Mucosa of descending colon (tissue), 3 donors: Measurements from ENCODE around the gene CHRM2. TPM values are rescaled to one million over a fixed set of nuclear protein-coding genes. Genes with fewer than 3 reads are reported as not detected.

ENCODE experiments used
- ATAC-seq: fragments of 200-7000 bp; cut with Tn5 transposase; one replicate; pipeline ENCODE4 v1.9.1; 2020; ENCODE audit warnings: mild to moderate bottlenecking, moderate library complexity
- DNase-seq, 3 donors: peaks; one replicate each; pipeline ENCODE4 v3.0.0-alpha.2; 2020
- H3K36me3 ChIP-seq: fragments of 200-600 bp; one replicate; pipeline ENCODE4 v1.8.0; 2021; ENCODE audit warnings: low read depth, mild to moderate bottlenecking
- H3K4me1 ChIP-seq: fragments of 200-600 bp; one replicate; pipeline ENCODE4 v1.8.0; 2021; ENCODE audit warnings: low read depth, mild to moderate bottlenecking
- H3K4me3 ChIP-seq: fragments of 200-600 bp; one replicate; pipeline ENCODE4 v1.8.0; 2021; ENCODE audit warnings: mild to moderate bottlenecking
- H3K9me3 ChIP-seq: fragments of 200-600 bp; one replicate; pipeline ENCODE4 v1.8.0; 2021; ENCODE audit warnings: mild to moderate bottlenecking
- CTCF ChIP-seq: fragments of 200-600 bp; IDR thresholded peaks from one replicate; pipeline ENCODE4 v1.8.0; 2022; ENCODE audit warnings: antibody characterized with exemption, mild to moderate bottlenecking
- intact Hi-C, 2 donors: fragments of 100-400 bp; cut with DNase I in 1 of 2; cut with micrococcal nuclease in 1 of 2; formaldehyde crosslinking; loops; one replicate each; pipeline versions ENCODE4 v1.11.0 to v1.11.1; 2022; cut with DNase I, micrococcal nuclease
- total RNA-seq, 3 donors: library from RNA; stranded (reverse); fragmentation: NEBNext Ultra II Directional in 2 of 3; extraction: Animal tissue kit (Norgen Biotek cat#: 25700) in 2 of 3; gene quantifications; one replicate each; pipeline versions ENCODE4 v1.2.1 to v1.2.4, GENCODE V29; 2021 to 2023
- donor health status: DM: no; HTN: no; CAD: no; lungs with moderate emphysema.
- donor health status: DM: no; HTN: no; CAD: no.
- donor health status: DM: no; HTN: yes; CAD: no.

CHRM2 gene
- total RNA-seq, 3 donors from 2014 or later, result 1.4 to 84.0 (median 7.4) TPM

- no peak for TF ChIP-seq CTCF
- Histone ChIP-seq H3K36me3 (no peaks in the 10 kb centered on the region), H3K4me3 (no peak overlapping the region), H3K4me1 (no peaks in the 10 kb centered on the region), H3K9me3 (peaks cover 10% of the 10 kb centered on the region)
- DNase-seq (no peak), ATAC-seq (no peak)
- intact Hi-C loops, result no loop called here
Observed at GRCh38 chr7:137020351-137020750, 151.9 kb downstream of the CHRM2 start.

GRCh38 chr7:137025469-137026175 is 157.2 kb downstream of the CHRM2 start:
- ATAC-seq (no peak), DNase-seq (no peak)
- H3K4me1 ChIP-seq, result no peaks in the 10 kb centered on the region
- no peaks in the 10 kb centered on the region for H3K36me3 ChIP-seq
- H3K4me3 ChIP-seq, result no peak overlapping the region
- peaks cover 8% of the 10 kb centered on the region for H3K9me3 ChIP-seq
- TF ChIP-seq CTCF, result no peak
- intact Hi-C loops, result no loop called here

- H3K36me3 ChIP-seq, result no peaks in the 10 kb centered on the region
- H3K4me1 ChIP-seq, result no peaks in the 10 kb centered on the region
- intact Hi-C loops, result no loop called here
- no peak overlapping the region for H3K4me3 ChIP-seq
- DNase-seq, result no peak
- ATAC-seq, result no peak
- H3K9me3 ChIP-seq, result peaks cover 10% of the 10 kb centered on the region
- TF ChIP-seq CTCF, result no peak
Observed at GRCh38 chr7:137026176-137026500, 157.7 kb downstream of the CHRM2 start.

- peaks cover 6% of the 10 kb centered on the region for H3K9me3 ChIP-seq
- TF ChIP-seq CTCF, result no peak
- no peaks in the 10 kb centered on the region for H3K36me3 ChIP-seq
- no peak overlapping the region for H3K4me3 ChIP-seq
- H3K4me1 ChIP-seq, result no peaks in the 10 kb centered on the region
- ATAC-seq (no peak), DNase-seq (no peak)
- intact Hi-C loops, result no loop called here
Observed at GRCh38 chr7:137032436-137032835, 164.0 kb downstream of the CHRM2 start.

GRCh38 chr7:137036768-137037167 is 168.3 kb downstream of the CHRM2 start:
- ATAC-seq (no peak), DNase-seq (no peak)
- intact Hi-C loops, result no loop called here
- no peaks in the 10 kb centered on the region for H3K4me1 ChIP-seq
- no peak overlapping the region for H3K4me3 ChIP-seq
- peaks cover 5% of the 10 kb centered on the region for H3K9me3 ChIP-seq
- H3K36me3 ChIP-seq, result no peaks in the 10 kb centered on the region
- no peak for TF ChIP-seq CTCF

GRCh38 chr7:137038706-137039105 is 170.3 kb downstream of the CHRM2 start:
- Histone ChIP-seq H3K4me1 (no peaks in the 10 kb centered on the region), H3K9me3 (peaks cover 7% of the 10 kb centered on the region), H3K36me3 (no peaks in the 10 kb centered on the region), H3K4me3 (no peak overlapping the region)
- no peak for ATAC-seq
- TF ChIP-seq CTCF, result no peak
- intact Hi-C loops, result no loop called here
- DNase-seq, result no peak
